Small intestine (tissue), 7 donors: ENCODE results near the gene ZIM2. TPM values are rescaled to one million over a fixed set of nuclear protein-coding genes. Genes with fewer than 3 reads are reported as not detected.

Experiments used
- DNase-seq, 2 donors: peaks; one replicate each; pipeline versions ENCODE4 v3.0.0 to v3.0.0-alpha.2; 2013
- FAIRE-seq: peaks from 2 replicates; lab custom pipeline; 2012; peaks lifted over from hg19 to GRCh38; lab: Jason Lieb, UNC
- H3K27ac ChIP-seq, 3 donors: one replicate each; pipeline ENCODE4 v1.5.1; 2013; ENCODE audit warnings: low read length in 2 of 3, mild to moderate bottlenecking in 2 of 3, control low read depth in 1 of 3, inconsistent platforms in 1 of 3, low read depth in 1 of 3, moderate library complexity in 1 of 3
- H3K27me3 ChIP-seq, 3 donors: one replicate each; pipeline ENCODE4 v1.6.1; 2013; ENCODE audit warnings: low read length in 3 of 3, inconsistent platforms in 1 of 3; ENCODE audit not compliant: control insufficient read depth in 3 of 3, insufficient read depth in 3 of 3
- H3K36me3 ChIP-seq, 3 donors: one replicate each; pipeline ENCODE4 v1.6.1; 2013; ENCODE audit warnings: low read length in 3 of 3, inconsistent platforms in 1 of 3, low read depth in 1 of 3, mild to moderate bottlenecking in 1 of 3, moderate library complexity in 1 of 3; ENCODE audit not compliant: control insufficient read depth in 3 of 3, insufficient read depth in 2 of 3
- H3K4me1 ChIP-seq, 3 donors: one replicate each; pipeline ENCODE4 v1.6.1; 2013; ENCODE audit warnings: low read length in 2 of 3, inconsistent platforms in 1 of 3, low read depth in 1 of 3, mild to moderate bottlenecking in 1 of 3, moderate library complexity in 1 of 3; ENCODE audit not compliant: control insufficient read depth in 3 of 3, insufficient read depth in 2 of 3
- H3K4me3 ChIP-seq, 3 donors: one replicate each; pipeline ENCODE4 v1.5.1; 2013; ENCODE audit warnings: low read length in 3 of 3, control low read depth in 1 of 3, inconsistent platforms in 1 of 3, low read depth in 1 of 3, mild to moderate bottlenecking in 1 of 3, moderate library complexity in 1 of 3
- H3K9me3 ChIP-seq, 2 donors: one replicate each; pipeline ENCODE4 v1.6.1; 2013; ENCODE audit warnings: low read depth in 1 of 2, low read length in 1 of 2; ENCODE audit not compliant: control insufficient read depth in 2 of 2, insufficient read depth in 1 of 2
- WGBS, 3 donors: extraction: QIAGEN DNeasy Blood & Tissue Kit; methylation state at CpG; one replicate each; pipeline ENCODE4 v1.1.7; 2013; 5-methylcytosine and 5-hydroxymethylcytosine counted together
- polyA plus RNA-seq, 4 donors: library from polyadenylated mRNA; stranded (reverse) in 3 of 4; unstranded in 1 of 4; fragments of 200-250 nt in 3 of 4; fragments of 120-200 nt in 1 of 4; gene quantifications; one replicate each; pipeline versions ENCODE4 v1.2.1 to v1.2.3, GENCODE V29; 2013
- donor health status: healthy with polysubstance abuse.
- donor health status: control.
- donor health status: control.
- donor health status: Bipolar disorder and iron deficiency.
- donor health status: healthy.

ZIM2 gene
- polyA plus RNA-seq, 4 donors, result 0.30 TPM; not detected in 3

DNA sequence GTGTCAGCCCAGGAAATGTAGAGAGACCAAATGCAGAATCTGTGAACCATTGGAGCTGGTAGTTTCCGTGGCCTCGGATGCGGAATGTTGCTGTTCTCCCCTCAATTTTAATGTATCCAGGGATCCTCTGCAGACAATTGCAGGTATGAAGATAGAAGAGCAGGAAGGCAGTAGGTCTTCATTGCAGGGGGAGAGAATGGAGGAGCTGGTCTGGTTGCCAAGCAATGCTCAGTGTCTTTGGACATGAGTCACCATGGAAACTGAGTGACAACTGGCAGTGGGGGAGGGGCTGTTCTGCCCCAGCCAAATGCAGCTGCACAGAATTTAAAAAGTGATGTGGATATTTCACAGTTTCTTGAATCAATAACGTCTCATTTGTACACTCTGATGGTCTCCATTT, 112.8 kb downstream of the ZIM2 start:
- Histone ChIP-seq H3K27ac (no peak overlapping the region), H3K36me3 (no peaks in the 10 kb centered on the region), H3K4me1 (no peaks in the 10 kb centered on the region), H3K4me3 (no peak overlapping the region), H3K27me3 (no peaks in the 10 kb centered on the region), H3K9me3 (peaks cover 0 to 2% of the 10 kb centered on the region in 2 donors)
- WGBS, 3 donors, result 65 to 73% (median 68%) methylated on average over 4 of the region's 4 CpGs
- DNase-seq (no peak), FAIRE-seq (no peak)

DNA sequence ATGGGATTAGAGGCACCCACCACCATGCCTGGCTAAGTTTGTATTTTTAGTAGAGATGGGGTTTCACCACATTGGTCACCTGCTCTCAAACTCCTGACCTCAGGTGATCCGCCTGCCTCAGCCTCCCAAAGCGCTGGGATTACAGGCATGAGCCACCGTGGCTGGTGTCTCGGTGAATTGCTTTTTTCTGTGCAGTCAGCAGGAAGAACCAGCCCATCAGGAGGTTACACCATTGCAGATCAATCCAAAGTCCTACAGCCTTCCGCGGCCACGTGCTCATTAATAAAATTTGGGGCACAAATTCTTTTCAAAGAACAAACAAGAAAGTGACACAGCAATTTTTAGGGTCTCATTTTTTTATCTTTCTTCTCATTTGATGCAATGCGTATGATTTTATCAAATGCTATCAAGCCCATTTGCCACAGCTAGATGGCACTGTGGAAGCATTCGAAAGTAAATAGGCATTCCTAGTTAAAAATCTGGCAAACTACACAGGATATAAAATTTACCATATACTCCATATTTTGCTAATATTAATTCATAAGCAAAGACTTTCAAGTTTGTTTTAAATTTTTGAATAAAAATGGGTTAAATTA, 114.6 kb downstream of the ZIM2 start:
- WGBS, 3 donors, result 32 to 42% (median 36%) methylated on average over 9 of the region's 9 CpGs
- H3K27ac ChIP-seq, result no peak overlapping the region

More for the DNA sequence above, 114.6 kb downstream of the ZIM2 start:
- H3K36me3 ChIP-seq, result no peaks in the 10 kb centered on the region
- DNase-seq (no peak), FAIRE-seq (no peak)
- no peak overlapping the region for H3K4me3 ChIP-seq
- peaks cover 0 to 2% of the 10 kb centered on the region in 2 donors for H3K9me3 ChIP-seq
- no peaks in the 10 kb centered on the region for H3K27me3 ChIP-seq
- H3K4me1 ChIP-seq, result no peaks in the 10 kb centered on the region

Other genes with a start within 250 kb of the ZIM2 start
- 1 to 10 TPM; 1.4 to 3.7 (median 2.5) TPM for gene ZNF71, start 245.4 kb downstream of the ZIM2 start, polyA plus RNA-seq
- gene SMIM17, start 197.6 kb downstream of the ZIM2 start, polyA plus RNA-seq, result under 1 TPM in 2 of 4 donors, not detected in 2; 0.09 to 0.55 TPM
- 1 to 10 TPM in 1 of 4 donors, under 1 TPM in 1, not detected in 2; 0.76 to 2.5 TPM for gene ZNF835, start 169.0 kb downstream of the ZIM2 start, polyA plus RNA-seq
- 1 to 10 TPM in 2 of 4 donors, under 1 TPM in 1, not detected in 1; 0.27 to 5.9 (median 2.2) TPM for gene PEG3, start within 50 bp of the ZIM2 start, polyA plus RNA-seq